ENCODE measurements around the gene SLC25A11.

DNA sequence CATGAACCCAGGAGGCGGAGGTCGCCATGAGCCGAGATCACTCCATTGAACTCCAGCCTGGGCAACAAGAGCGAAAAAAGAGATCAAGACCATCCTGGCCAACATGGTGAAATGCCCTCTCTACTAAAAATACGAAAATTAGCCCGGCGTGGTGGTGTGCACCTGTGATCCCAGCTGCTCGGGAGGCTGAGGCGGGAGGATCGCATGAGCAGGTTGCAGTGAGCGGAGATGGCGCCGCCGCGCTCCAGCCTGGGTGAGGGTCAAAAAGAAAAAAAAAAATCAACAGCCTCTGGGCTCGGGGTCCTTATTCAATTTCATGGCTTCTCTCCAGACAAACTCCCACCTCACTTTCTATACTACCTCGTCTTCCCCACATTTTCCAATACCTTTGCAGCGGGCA is 11.0 kb downstream of the SLC25A11 start:
- no peak for TF ChIP-seq CTCF (IDR thresholded peaks at IDR 0.05)
- no peak for TF ChIP-seq EZH2 (IDR thresholded peaks at IDR 0.05; ENCODE audit: borderline replicate concordance, insufficient read depth, low read depth, low read length, poor library complexity, severe bottlenecking)

All from B cell (primary cell).